Measurements from ENCODE around the gene TCP10L.
"Not testable (repeated sequence)": the region's sequence is repeated elsewhere in the genome, so short reads cannot be mapped to it uniquely, and the experiment has no call there.

Gene TCP10L, protein sequence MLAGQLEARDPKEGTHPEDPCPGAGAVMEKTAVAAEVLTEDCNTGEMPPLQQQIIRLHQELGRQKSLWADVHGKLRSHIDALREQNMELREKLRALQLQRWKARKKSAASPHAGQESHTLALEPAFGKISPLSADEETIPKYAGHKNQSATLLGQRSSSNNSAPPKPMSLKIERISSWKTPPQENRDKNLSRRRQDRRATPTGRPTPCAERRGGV

DNA sequence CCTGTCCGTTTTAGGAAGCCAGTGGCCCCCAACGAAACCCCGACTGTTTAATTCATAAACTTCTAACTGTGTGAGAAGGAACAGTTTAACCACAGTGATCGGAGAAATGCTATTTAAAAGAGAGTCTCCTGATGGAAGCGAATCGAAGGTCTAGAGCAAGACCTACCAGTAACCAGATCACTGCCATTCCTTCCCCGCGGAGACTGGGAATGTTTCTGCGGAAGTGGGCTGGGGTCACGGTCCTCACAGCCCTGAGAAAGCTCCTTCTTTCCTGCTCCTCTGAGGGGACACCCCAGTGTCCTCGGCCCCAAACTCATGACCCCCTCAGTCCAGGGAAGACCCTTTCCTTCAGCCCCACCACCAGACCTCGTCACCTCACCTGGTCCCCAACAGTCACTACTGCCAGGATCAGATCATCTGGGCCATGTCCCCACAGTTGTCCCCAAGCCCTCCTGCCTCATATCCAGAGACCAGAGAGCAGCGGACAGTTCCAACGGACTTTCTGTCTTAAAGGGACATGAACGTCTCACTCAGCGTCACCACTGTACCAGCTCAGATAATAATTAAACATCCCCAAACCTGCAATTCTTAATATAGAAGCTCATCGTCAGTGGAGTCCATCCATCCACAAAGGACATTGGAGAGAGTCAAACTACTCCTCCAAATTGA lies at the start of gene TCP10L:
TCP10L (minus strand) TSS at position 482 of the 669 bp plus-strand sequence. CDS start 1,219 bp downstream, outside the sequence.
- no peak for DNase-seq

DNA sequence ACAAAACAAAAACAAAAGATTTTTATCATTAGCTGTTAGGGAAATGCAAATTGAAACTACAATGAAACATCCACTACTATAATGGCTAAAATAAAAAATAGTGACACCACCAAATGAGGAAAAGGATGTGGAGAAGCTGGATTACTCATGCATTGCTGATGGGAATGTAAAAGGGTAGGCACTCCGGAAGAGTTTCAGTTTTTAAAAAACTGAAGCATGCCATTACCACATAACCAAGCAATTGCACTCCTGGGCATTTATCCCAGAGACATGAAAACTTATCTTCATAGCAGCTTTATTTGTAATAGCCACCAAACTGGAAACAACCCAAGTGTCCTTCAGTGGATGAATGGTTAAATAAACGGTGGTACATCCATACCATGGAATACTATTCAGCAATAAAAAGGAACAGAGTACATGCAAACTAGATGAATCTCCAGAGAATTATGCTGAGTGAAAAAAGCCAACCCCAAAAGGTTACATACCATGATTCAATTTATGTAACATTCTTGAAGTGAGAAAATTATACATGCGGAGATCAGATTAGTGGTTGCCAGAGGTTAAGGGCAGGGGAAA lies 41.4 kb upstream of the TCP10L start:
- DNase-seq = no peak

DNA sequence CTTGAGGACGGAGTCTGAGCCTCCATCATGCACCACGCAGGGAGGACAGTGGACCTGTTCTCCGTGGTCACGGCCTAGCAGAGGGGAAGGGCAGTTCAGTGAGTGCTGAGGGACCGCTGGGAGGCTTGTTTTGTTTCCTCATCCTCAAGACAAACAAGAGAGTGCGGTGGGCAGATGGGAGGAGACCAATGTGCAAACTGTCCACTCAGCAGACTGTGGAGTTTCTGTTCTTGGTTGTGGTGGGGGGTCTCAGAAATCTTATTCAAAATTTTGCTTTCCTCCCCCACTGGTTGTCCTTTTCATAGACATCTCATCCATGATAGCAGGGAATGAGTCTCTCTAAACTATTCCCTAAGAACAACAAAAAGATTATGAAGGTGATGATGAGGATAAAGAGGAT lies 32.9 kb upstream of the TCP10L start:
- not testable (repeated sequence) for DNase-seq

DNA sequence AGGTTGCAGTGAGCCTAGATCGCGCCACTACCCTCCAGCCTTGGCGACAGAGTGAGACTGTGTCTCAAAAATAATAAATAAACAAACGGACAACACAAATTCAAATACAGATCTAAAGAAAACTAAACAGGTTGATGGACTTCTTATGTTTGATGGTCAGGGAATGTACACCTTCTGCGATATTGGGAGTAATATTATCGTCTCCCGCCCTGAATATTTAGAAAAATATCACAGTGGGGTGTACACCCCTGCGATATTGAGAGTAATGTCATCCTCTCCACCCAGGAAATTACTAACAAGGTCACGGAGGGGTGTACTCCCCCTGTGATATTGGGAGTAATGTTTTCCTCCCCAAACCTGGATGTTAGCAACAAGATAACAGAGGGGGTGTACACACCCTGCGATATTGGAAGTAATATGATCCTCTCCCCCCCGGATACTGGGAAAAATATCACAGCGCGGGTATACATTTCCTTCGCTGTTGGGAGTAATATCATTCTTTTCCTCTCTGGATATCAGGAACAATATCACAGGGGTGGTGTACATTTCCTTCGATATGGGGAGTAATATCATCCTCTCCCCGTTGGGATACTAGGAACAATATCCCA lies 28.2 kb upstream of the TCP10L start:
- peak; percentile 2 for DNase-seq

DNA sequence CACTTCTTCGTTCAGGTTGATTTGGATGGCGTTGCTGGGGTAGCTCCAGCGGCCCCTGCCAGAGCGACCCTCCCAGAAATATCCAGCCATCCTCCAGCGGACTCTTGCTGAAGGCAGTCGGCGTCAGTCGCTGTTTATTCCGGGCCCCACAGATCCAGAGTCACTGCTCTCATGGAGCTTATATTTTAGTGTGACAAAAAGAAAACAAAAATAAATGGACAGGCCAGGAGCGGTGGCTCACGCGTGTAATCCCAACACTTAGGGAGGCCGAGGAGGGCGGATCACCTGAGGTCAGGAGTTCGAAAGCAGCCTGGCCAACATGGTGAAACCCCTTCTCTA lies 27.6 kb upstream of the TCP10L start:
- no peak for DNase-seq

DNA sequence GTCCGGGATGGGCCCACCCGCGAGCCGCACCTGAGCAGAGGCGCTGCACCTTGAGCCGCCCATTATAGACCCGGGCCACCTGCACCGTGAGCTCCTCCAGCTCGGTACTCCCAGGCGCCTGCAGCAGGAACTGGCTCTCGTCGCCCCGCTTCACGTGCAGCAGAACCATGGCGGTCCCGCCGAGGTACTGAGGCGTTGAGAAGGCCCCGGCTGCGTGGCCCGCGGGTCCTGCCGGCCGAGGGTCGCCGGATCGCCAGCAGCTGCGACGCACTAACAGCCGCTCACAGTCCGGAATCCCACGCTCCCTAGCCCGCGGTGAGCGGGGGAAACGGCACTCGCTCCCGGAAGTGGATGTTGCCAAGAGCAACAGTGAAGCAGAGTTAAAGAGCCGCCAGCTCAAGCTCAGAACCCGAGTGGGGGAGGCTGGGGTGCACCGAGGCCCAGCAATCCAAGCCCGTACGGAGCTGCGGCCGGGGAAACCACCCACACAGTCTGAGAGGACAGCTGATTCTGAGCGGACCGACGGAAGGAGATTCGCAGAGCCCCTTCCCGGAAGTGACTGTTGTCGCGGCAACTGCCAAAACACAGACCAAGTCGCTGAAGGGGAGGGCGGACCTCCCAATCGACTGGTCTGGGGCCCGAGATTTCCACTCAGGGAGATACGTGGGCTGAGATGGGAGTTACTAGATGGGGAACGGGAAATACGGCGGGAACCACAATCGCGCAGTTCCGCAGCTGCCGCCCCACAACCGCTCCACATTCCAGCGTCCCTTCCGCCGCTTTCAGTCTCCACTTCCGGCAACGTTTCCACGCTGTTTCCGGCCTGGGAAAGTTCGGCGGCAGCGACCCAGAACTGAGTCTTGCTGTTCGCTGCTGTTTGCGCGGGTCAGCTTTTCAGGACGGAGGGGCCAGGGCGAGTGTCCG lies 27.0 kb upstream of the TCP10L start, which contains the start of gene CFAP298:
CFAP298 (minus strand) TSS at position 303 of the 924 bp plus-strand sequence; CDS start at position 169, 134 bp downstream.
- DNase-seq = peak; percentile 92

DNA sequence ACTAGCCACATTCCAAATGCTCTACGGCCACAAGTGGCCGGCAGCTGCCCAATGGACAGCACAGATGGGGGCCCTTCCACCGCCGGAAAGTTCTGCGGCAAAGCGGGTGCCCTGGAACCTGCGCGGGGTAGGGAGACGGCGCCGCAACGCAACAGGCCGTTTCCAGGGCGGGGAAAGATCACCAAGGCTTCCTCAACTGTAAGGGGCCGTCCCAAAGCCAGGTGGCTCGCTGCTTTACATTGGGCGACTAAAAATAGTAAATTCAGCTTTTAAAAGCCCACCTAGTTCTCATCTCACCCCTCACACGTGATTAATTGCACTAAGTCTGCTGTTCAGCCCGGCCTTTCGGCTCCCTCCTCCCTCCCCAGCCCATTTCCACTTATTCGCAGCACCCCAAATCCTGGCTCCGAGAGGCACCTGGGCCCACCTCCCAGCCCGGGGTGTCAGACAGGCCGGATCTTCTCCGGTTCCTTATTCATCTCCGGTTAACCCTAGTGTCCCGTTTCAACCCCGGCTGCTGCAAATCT lies 26.2 kb upstream of the TCP10L start:
- peak; percentile 27 for DNase-seq

DNA sequence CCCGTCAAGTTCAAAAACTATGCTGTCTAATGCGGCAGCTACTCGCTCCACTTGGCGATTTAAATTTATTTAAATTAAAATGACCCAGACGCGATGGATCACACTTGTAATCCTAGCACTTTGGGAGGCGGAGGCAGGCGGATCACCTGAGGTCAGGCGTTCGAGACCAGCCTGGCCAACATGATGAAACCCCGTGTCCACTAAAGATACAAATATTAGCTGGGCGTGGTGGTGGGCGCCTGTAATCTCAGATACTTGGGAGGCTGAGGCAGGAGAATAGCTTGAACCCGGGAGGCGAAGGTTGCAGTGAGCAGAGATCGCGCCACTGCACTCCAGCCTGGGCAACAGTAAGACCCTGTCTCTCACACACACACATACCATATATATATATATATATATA lies 25.6 kb upstream of the TCP10L start:
- not testable (repeated sequence) for DNase-seq

DNA sequence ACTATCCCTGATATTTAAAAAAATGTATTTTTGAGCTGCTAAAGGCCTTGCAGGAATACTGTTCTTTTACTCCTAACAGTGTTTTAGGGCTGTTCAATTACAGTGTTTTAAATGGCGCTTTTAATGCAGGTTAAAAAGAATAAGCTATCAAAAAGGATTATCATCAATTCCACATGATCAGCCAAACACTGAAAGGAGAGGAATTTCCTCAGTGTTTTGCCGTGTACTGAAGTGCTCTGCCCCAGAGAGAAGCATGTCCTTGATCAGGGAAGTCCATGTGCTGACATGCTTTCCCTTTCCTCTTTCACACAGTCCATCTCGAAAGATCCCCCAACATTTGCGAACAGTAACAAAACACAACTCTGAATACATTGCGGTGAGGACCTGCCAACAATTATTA lies 23.5 kb upstream of the TCP10L start:
- no peak for DNase-seq

DNA sequence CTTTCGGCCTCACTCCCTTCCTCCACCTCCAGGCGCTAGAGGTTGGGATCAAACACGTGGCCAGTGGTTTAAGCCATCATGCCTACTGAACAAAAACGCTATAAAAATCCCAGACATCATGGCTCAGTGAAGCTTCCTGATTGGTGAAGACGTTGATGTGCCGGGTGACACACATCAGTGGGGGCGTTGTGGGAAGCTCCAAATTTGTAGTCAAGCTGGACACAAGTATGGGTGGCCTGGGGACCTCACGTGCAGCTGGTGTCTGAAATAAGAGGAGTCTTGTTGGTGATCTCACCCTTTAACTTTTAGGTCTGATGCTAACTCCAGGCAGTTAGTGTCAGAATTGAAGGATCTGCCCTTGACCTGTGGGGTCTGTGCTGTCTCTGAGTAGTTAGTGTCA lies 20.1 kb upstream of the TCP10L start:
- no peak for DNase-seq

DNA sequence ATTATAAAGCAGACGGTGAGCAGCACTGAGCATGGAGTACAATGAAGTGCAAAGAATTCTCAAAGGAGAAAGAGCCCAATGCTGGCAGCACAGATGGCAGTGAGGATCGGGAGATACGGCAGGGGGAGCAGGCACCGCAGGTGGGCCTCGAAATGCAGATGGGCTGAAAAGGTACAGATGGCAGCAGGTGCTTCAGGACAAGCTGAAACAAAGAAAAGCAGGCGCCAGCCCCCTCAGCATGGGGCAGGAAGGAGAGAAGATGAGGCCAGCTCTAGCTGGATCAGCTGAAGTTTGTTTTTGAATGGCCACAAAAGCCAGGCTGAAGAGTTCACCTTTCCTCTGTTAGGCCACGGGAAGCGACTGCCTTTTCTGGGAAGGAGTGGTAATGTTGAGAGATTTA lies 19.1 kb upstream of the TCP10L start:
- no peak for DNase-seq

DNA sequence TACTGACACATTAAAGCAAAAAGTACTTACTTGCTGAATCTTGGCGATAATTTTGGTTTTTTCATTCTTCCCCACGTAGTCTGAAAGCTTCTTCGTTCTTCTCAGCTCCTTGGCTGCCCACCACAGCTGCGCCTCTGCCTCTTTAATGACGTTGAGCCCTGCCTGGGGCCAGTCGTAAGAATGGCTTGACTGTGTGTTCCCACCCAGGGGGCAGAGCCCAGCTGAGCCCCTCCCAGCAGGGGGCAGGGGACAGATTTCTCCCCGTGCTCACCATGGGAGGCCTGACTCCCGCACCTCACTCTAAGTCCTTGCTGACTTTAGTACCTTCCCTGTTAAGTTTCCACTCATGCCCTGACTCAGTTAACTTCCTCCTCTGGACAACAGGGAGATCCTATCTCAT lies 17.8 kb upstream of the TCP10L start:
- no peak for DNase-seq

DNA sequence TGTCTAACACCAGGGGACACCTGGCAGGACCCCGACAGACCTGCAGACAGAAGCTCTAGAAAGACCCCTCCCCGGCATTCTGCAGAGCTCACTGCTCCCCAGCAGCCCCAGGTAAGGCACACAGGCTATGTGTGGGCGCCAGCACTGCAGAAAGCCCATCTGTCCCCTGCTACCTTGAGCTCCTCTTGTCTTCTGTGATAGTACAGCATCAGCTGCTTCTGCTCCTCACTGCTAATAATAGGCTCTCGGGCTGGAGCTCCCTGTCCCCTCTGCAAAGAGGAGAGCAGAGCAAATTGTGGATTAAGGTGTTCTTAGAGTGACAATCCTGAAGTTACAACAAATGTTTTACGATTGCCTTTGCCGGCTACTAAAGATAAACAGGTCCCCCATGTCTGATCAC lies 16.8 kb upstream of the TCP10L start:
- DNase-seq = no peak

DNA sequence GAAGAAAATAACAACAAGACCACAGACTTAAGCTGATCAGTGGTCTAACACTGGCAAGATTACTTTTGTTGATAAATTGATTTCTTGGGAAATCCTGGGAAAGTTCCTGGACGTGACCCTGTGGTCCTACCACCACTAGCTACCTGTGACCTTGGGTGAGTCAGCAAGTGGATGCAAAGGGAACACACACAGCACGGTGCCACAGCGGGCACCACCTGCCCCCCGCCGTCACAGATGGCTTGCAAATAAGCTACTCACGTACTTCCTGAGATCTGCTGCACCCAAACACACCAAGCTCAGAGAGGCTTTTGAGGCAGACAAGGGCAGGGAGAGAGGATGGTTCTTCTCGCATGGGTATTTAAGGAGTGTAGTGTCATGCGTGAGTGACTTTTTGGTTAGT lies 14.2 kb upstream of the TCP10L start:
- no peak for DNase-seq

DNA sequence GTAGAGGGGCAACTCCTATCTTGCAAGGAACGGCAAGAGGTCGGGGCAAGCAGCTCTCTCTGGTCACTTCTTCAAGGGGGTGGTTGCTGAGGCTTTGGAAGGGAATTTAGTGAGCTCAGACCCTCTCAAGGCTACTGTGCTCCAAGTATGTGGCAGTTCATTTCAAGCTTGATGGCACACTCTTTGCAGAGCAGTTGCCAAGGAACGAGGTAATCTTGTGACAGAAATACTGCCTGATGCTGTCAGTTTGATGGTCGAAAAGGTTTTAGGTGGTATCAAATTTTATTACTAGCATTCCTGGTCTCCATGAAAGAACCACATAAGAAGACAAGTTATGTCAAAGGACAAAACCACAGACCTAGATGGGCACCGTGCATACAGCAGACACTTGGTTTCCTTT lies 13.8 kb upstream of the TCP10L start:
- no peak for DNase-seq

DNA sequence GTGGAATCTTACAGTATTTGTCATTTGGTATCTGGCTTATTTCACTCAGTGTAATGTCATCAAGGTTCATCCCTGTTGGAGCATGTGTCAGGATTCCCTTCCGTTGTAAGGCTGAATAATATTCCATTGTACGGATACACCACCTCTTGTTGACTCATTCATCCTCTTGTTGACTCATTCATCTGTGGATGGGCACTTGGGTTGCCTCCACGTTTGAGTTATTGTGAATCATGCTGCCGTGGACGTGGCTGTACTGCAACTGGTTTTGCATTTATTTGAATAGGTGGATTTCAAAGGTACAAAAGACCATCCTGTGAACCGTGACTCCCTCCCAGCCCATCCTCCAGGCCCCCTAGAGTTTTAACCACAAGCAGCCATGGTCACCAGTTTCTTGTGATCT lies 11.9 kb upstream of the TCP10L start:
- no peak for DNase-seq

DNA sequence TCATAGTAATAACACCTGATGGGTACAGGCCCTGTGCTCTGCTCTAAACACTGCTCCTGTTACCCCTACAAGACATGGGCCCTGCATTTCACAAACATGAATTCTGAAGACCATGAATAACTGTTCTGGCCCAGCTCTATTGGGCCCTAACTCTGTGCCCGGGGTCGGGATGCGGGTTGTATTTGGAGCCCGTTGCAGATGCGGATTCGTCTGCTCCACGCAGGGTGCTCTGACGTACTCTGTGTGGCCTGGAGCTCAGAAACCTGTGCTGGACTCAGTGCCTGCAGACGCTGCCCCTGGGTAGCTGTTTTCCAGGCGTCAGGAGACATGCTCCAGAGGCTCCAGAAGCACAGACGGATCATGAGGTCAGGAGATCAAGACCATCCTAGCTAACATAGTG lies 10.1 kb upstream of the TCP10L start:
- DNase-seq = no peak

DNA sequence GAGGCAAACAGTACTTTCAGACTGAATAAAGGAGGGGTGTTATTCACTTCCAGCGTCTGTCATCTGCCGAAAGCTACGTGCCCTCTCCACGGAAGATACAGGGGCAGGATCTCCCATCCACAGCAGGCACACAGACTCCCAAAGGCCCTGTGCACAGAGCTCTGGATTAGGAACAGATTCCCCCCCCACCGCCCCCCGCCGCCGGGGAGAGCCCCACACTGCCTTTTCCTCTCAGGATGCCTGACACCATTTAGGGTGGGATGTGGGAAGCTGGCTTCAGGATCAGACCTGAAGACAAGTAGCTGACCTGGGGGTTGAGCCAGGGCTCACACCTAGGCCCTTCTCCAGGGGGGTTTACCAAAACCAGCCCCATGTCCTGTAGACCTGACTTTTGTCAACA lies 8.4 kb upstream of the TCP10L start:
- no peak for DNase-seq

DNA sequence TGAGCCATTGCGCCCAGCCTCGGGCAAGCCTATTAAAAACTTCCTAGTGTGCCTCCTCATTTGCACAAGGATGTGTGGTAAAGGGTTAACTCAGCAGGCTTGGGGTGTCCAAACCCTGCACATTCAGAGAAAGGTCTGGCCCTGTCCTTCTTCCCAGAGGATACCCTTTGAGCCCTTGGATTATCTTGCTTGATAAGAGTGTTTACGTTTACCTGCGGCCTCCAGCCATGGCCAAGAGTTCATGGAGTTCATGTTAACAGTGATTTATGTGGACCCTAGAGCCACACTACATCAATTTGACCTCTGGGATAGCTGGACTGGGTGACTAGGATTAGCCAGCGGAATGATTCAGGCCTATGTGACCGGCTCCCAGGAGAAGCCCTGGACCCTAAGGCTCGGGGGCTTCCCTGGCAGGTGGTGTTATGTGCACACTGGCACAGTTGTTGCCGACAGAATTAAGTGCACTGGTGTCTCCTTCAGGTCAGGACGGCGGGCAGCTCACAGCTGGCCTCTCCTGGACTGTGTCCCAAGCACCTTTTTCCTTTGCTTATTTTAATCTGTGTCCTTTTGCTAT lies 7.7 kb upstream of the TCP10L start:
- DNase-seq = no peak

DNA sequence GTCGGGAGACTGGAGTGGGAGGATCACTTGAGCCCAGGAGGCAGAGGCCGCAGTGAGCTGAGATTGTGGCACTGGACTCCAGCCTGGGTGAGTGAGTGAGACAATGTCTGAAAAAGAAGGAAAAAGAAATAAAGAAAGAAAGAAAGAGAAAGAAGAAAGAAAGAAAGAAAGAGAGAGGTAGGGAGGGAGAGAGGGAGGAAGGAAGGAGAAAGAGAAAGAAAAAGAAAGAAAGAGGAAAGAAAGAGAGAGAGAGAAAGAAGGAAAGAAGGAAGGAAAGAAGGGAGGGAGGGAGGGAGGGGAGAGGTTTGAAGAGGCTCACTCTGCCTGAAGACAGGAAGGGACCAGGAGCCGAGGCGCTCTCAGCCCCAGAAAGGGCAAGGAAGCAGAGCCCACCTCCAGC lies 4.8 kb upstream of the TCP10L start:
- DNase-seq = no peak

DNA sequence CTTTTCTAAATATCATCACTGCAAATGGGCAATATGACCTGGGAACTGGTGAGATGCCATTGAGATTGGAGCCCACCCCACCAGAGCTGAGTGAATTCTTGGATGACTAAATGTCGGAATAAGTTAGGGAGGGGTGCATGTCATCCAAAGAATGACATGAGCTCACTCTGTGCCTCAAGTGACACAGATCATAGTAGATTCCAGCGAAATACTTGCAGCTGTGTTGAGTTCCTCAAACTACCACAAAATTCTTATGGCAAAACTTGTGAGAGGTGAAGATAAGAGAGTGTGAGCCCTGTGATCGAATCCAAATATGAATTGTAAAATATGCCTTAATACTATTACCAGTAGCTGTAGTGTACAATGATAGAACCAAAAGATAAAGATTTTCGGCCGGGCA lies 2.3 kb upstream of the TCP10L start:
- DNase-seq = no peak

DNA sequence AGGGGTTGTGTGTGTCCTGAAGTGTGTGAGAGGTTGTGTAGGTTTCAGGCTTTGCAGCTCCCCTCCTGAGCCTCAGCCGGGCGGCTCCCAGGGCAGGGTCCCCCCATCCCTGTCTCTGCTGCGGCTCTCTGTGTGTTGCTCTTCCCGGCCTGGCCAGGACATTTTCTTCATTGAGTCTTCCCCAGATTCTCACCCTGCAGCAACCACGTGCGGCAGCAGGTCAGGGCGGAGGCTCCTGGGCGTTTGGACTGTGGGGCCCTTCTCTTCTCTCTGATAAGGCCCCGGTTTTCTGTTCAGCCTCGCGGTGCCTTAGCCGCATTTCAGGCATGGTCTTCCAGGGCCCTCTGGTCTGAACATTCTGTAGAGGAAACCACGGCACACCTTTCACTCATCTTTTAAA lies 1.8 kb upstream of the TCP10L start:
- no peak for DNase-seq

Data from CD4-positive, alpha-beta T cell treated with Interleukin-10 for 1 hour (primary cell).